Adrenal gland (tissue), 12 donors: ENCODE results near the gene PDLIM3. TPM values are rescaled to one million over a fixed set of nuclear protein-coding genes. Genes with fewer than 3 reads are reported as not detected.

Experiments
- DNase-seq, 7 donors: peaks; one replicate each; pipeline ENCODE4 v3.0.0-alpha.2; 2019 to 2020
- H3K27ac ChIP-seq, 5 donors: fragments of 200-600 bp; sonication (generic) in 4 of 5; 1 replicate in 3 of 5; 2 replicates in 2 of 5; pipeline versions ENCODE4 v1.5.1 to v1.8.0; 2016 to 2020; ENCODE audit warnings: mild to moderate bottlenecking in 1 of 5
- H3K27me3 ChIP-seq: fragments of 200-600 bp; 2 replicates; pipeline ENCODE4 v1.8.0; 2021
- H3K36me3 ChIP-seq, 2 donors: fragments of 200-600 bp; replicated peaks in 1 of 2; 1 replicate in 1 of 2; 2 replicates in 1 of 2; pipeline versions ENCODE4 v1.5.1 to v1.8.0; 2018 to 2022
- H3K4me1 ChIP-seq, 2 donors: fragments of 200-600 bp; replicated peaks in 1 of 2; 1 replicate in 1 of 2; 2 replicates in 1 of 2; pipeline versions ENCODE4 v1.5.1 to v1.8.0; 2018 to 2021
- H3K4me3 ChIP-seq, 4 donors: fragments of 200-600 bp; sonication (generic) in 3 of 4; one replicate each; pipeline ENCODE4 v1.5.1; 2016 to 2018
- H3K9me3 ChIP-seq, 3 donors: fragments of 200-600 bp; sonication (generic) in 1 of 3; replicated peaks in 1 of 3; 1 replicate in 2 of 3; 2 replicates in 1 of 3; pipeline versions ENCODE4 v1.5.1 to v1.8.0; 2016 to 2021
- POLR2A ChIP-seq, 2 donors: fragments of 450-650 bp; IDR thresholded peaks; one replicate each; pipeline ENCODE4 v1.6.1; 2017; ENCODE audit warnings: antibody characterized with exemption in 2 of 2, mild to moderate bottlenecking in 2 of 2, moderate library complexity in 1 of 2
- WGBS, 4 donors: extraction: QIAGEN DNeasy Blood & Tissue Kit in 2 of 4; methylation state at CpG; one replicate each; pipeline versions ENCODE4 v1.1.5 to v1.1.7; 2013 to 2017; 5-methylcytosine and 5-hydroxymethylcytosine counted together
- intact Hi-C, 2 donors: fragments of 100-400 bp; cut with DNase I; formaldehyde crosslinking; loops; one replicate each; pipeline versions ENCODE4 v1.14.1 to v1.15.0; 2022 to 2023
- polyA plus RNA-seq, 3 donors: library from polyadenylated mRNA; stranded (reverse); fragments of 200-250 nt in 2 of 3; fragments of 350-450 nt in 1 of 3; fragmentation: Illumina TruSeq in 1 of 3; extraction: RNeasy Lipid Tissue Mini Kit (QIAGEN cat#74804) in 1 of 3; gene quantifications; one replicate each; pipeline ENCODE4 v1.2.3, GENCODE V29; 2013 to 2014
- total RNA-seq, 9 donors: library from RNA; depleted of rRNA in 4 of 9; stranded (reverse); fragments of >200 nt in 4 of 9; fragments of 120-200 nt in 1 of 9; fragmentation: NEBNext Ultra II Directional in 1 of 9; extraction: Animal tissue kit (Norgen Biotek cat#: 25700) in 1 of 9; gene quantifications; one replicate each; pipeline versions ENCODE4 v1.1.0 to v1.2.4, GENCODE V29; 2013 to 2023
- TF ChIP-seq, protein P1 (sequence below), 6 experiments: fragments of 450-650 bp in 4 of 6; fragments of 200-600 bp in 2 of 6; sonication (generic) in 1 of 6; IDR thresholded peaks; 1 replicate in 5 of 6; 2 replicates in 1 of 6; pipeline versions ENCODE4 v1.5.1 to v1.8.0; 2016 to 2021; ENCODE audit warnings: antibody characterized with exemption in 6 of 6, mild to moderate bottlenecking in 2 of 6, moderate library complexity in 1 of 6
- donor health status: healthy with polysubstance abuse.
- donor health status: Bipolar disorder and iron deficiency.
- donor health status: DM: yes; HTN: yes; CAD: no.
- donor health status: DM: no; HTN: no; CAD: no.
- donor health status: DM: no; HTN: no; CAD: no.
- donor health status: DM: yes; HTN: yes; CAD: no.

Gene PDLIM3
- total and polyA plus RNA-seq, 12 donors = 2.6 to 22.6 (median 6.4) TPM

DNA sequence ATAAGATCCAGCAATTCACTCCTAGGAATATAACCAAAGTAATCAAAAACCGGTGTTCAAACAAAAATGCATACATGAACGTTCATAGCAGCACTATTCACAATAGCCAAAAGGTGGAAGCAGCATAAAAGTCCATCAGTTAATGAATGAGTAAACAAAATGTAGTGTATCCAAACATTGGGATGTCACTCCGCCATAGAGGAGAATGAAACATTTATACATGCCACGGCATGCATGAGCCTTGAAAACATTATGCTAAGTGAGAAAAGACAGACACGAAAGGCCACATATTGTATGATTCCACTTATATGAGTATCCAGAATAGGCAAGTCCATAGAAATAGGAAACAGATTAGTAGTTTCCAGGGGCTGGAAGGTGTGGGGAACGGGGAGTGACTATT, 11.0 kb upstream of the PDLIM3 start:
- Histone ChIP-seq H3K27ac (no peak overlapping the region), H3K36me3 (no peaks in the 10 kb centered on the region), H3K4me1 (no peaks in the 10 kb centered on the region), H3K9me3 (no peaks in the 10 kb centered on the region), H3K27me3 (no peaks in the 10 kb centered on the region), H3K4me3 (no peak overlapping the region)
- DNase-seq = no peak
- TF ChIP-seq, protein P1, sequence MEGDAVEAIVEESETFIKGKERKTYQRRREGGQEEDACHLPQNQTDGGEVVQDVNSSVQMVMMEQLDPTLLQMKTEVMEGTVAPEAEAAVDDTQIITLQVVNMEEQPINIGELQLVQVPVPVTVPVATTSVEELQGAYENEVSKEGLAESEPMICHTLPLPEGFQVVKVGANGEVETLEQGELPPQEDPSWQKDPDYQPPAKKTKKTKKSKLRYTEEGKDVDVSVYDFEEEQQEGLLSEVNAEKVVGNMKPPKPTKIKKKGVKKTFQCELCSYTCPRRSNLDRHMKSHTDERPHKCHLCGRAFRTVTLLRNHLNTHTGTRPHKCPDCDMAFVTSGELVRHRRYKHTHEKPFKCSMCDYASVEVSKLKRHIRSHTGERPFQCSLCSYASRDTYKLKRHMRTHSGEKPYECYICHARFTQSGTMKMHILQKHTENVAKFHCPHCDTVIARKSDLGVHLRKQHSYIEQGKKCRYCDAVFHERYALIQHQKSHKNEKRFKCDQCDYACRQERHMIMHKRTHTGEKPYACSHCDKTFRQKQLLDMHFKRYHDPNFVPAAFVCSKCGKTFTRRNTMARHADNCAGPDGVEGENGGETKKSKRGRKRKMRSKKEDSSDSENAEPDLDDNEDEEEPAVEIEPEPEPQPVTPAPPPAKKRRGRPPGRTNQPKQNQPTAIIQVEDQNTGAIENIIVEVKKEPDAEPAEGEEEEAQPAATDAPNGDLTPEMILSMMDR (IDR thresholded peaks at IDR 0.05) = no peak
- no peak for TF ChIP-seq POLR2A (IDR thresholded peaks at IDR 0.05)
- 85 to 92% (median 88%) methylated on average over 6 of the region's 6 CpGs for WGBS, 4 donors
- intact Hi-C loops = no loop called here

DNA sequence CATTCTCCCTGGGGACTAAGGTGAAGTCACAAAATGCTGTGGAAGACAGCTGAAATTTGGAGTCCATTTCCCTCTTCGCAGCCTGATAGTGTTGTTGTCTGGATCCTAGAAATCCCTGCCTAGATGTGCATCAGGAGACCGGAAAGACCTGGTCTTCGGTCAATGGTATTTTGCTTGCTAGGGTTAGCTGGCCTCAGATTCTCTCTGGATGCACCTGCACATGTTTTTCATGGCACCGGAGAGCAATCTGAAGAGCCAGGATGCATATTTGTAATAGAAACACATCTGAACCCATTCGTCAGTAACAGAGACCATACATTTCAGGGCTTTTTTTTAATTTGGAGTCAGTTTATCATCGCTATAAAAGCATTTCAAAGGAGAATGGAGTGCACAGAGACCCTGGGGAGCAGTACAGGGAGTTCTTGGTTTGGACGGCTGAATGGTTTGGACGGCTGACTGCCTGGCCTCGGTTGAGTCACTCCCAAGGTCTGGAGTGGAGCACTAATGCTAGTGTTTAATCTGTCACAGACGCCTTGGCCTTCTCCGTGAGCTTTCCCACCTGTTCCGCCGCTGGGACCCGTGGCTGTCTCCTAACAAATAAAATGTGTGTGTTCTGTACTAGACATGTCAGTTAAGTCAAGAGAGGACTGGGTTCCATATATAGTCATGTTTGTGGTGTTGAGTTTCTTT, 7.5 kb upstream of the PDLIM3 start:
- H3K36me3 ChIP-seq = no peaks in the 10 kb centered on the region
- 44 to 56% (median 55%) methylated on average over 14 of the region's 14 CpGs for WGBS, 4 donors
- no peak overlapping the region for H3K4me3 ChIP-seq
- intact Hi-C loops = no loop called here
- no peak for TF ChIP-seq POLR2A (IDR thresholded peaks at IDR 0.05)
- TF ChIP-seq, protein P1 (IDR thresholded peaks at IDR 0.05) = no peak
- H3K27me3 ChIP-seq = no peaks in the 10 kb centered on the region
- no peak overlapping the region for H3K27ac ChIP-seq
- no peaks in the 10 kb centered on the region for H3K9me3 ChIP-seq
- DNase-seq = peak in 6 of 7 donors; percentile 45 to 65 (median 52)
- H3K4me1 ChIP-seq = no peaks in the 10 kb centered on the region

DNA sequence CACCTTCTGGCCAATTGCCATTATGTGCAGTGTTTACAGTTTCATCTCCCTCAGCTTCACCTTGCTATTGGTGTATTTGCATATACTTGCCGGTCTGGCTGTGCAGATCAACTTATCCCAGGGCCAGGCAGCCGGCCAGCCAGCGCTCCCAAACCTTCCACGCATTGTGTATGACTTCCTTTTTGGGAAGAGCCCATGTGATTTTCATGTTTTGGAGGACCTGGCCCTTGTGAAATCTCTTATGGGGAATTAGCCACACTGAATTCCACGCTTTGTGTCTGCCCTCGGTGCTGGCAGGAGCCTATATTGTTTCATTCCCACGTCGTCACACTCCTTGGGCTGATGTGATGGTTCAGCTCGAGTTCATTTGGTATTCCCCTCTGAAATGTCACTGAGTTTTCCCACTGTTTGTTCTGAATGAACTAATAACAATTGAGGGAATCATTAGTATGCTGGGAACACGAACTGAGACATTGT, 6.0 kb upstream of the PDLIM3 start:
- H3K4me3 ChIP-seq = no peak overlapping the region
- TF ChIP-seq, protein P1 (IDR thresholded peaks at IDR 0.05) = no peak
- TF ChIP-seq POLR2A (IDR thresholded peaks at IDR 0.05) = no peak
- no peaks in the 10 kb centered on the region for H3K36me3 ChIP-seq
- WGBS, 4 donors = 64 to 68% (median 65%) methylated on average over 10 of the region's 10 CpGs
- H3K4me1 ChIP-seq = peaks cover 0 to 1% of the 10 kb centered on the region in 2 donors
- no peak overlapping the region for H3K27ac ChIP-seq
- intact Hi-C loops = no loop called here
- peak in 2 of 7 donors; percentile 10 to 26 for DNase-seq
- no peaks in the 10 kb centered on the region for H3K27me3 ChIP-seq
- H3K9me3 ChIP-seq = no peaks in the 10 kb centered on the region

DNA sequence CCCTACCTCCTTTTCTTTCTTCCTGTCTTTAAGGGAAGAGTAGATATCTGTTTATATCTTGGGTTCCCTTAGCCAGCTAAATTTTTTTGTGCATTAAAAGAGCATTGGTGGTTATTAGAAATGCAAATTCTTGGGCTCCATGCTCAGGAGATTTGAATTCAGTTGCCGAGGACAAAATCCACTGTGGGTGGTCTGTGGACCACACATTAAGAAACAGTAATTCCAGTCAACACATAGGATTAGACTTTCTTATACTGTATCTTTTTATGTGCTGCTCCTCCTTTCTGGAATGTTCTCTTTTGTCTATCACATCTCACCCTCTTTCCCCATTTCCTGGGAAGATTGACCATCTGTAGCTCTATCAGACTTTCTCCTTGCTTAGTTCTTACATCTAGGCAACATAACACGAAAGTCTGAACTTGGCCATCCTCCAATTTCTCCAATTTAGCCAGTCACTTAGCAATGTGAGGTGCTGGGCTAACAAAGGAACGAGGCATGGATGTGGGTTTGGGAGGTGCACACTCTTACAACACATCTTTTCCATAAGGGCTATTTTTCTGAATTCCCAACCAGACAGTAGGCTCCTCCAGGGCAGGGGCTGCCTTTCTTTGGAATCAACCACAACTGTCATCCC, 5.3 kb upstream of the PDLIM3 start:
- DNase-seq = no peak
- intact Hi-C loops = no loop called here
- Histone ChIP-seq H3K4me1 (peaks cover 0 to 8% of the 10 kb centered on the region in 2 donors), H3K9me3 (no peaks in the 10 kb centered on the region), H3K27ac (no peak overlapping the region), H3K4me3 (no peak overlapping the region), H3K36me3 (no peaks in the 10 kb centered on the region), H3K27me3 (no peaks in the 10 kb centered on the region)
- TF ChIP-seq, protein P1 (IDR thresholded peaks at IDR 0.05) = no peak
- TF ChIP-seq POLR2A (IDR thresholded peaks at IDR 0.05) = no peak
- 72 to 86% (median 74%) methylated on average over 3 of the region's 3 CpGs for WGBS, 4 donors
